Activated naive CD8-positive, alpha-beta T cell treated with anti-CD3 and anti-CD28 coated beads for 36 hours (primary cell): ENCODE measurements around the gene CAPZB. TPM values are rescaled to one million over a fixed set of nuclear protein-coding genes. Genes with fewer than 3 reads are reported as not detected.
A peak's percentile ranks its signal among the peaks of the same experiment; 100 is the strongest.
"Not testable (repeated sequence)": the region's sequence is repeated elsewhere in the genome, so short reads cannot be mapped to it uniquely, and the experiment has no call there.

Experiments used
- DNase-seq: peaks from one replicate; pipeline ENCODE4 v3.0.0; 2021
- H3K27ac Mint-ChIP-seq: one replicate; pipeline ENCODE4 v1.8.0; 2022; ENCODE audit warnings: mild to moderate bottlenecking, moderate library complexity, mixed read lengths
- H3K27me3 Mint-ChIP-seq: one replicate; pipeline ENCODE4 v1.8.0; 2022; ENCODE audit warnings: mild to moderate bottlenecking, mixed read lengths
- H3K36me3 Mint-ChIP-seq: one replicate; pipeline ENCODE4 v1.8.0; 2021; ENCODE audit warnings: mild to moderate bottlenecking, mixed read lengths
- H3K4me1 Mint-ChIP-seq: one replicate; pipeline ENCODE4 v1.8.0; 2021; ENCODE audit warnings: mixed read lengths
- H3K4me3 Mint-ChIP-seq: one replicate; pipeline ENCODE4 v1.8.0; 2022; ENCODE audit warnings: mild to moderate bottlenecking, moderate library complexity, mixed read lengths
- H3K9me3 Mint-ChIP-seq: one replicate; pipeline ENCODE4 v1.8.0; 2022; ENCODE audit warnings: mixed read lengths
- total RNA-seq, 2 experiments: library from RNA; stranded (reverse); gene quantifications; one replicate each; pipeline ENCODE4 v1.2.3, GENCODE V29; 2021

The CAPZB gene
- total RNA-seq, 2 experiments from 2014 or later = 324 to 332 TPM

DNA sequence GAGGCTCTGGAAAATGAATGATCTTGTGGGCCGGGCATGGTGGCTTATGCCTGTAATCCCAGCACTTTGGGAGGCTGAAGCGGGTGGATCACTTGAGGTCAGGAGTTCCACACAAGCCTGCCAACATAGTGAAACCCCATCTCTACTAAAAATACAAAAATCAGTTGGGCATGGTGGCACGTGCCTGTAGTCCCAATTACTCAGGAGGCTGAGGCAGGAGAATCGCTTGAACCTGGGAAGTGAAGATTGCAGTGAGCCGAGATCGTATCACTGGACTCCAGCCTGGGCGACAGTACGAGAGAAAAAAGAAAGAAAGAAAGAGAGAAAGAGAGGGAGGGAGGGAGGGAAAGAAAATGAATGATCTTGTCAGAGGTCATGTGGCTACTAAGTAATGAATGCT lies 24.3 kb upstream of the CAPZB start:
- H3K36me3 Mint-ChIP-seq, H3K4me3 Mint-ChIP-seq, H3K9me3 Mint-ChIP-seq, DNase-seq, H3K27me3 Mint-ChIP-seq: not testable (repeated sequence)
- H3K27ac Mint-ChIP-seq = peak overlapping the region; percentile 47
- H3K4me1 Mint-ChIP-seq = peaks cover 33% of the 10 kb centered on the region

DNA sequence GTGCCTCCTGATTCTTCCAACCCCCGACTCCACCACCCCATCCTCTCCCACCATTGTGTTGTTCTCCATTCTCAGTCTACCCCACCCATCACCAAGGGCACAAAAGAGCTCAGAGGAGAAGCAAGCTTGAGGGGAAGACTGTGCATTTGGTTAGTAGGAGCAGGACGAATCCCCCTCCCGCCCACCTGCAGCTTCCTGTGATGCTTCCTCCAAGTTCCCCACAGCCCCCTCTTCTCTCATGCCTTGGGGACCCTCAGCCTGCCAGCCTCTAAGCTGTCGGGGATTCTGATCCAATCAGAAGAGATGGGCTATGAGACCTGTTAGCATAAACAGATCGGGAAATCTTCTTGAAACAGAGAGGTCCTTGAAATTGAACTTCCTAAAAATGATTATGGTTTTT lies 22.2 kb upstream of the CAPZB start:
- no peaks in the 10 kb centered on the region for H3K36me3 Mint-ChIP-seq
- no peaks in the 10 kb centered on the region for H3K27me3 Mint-ChIP-seq
- no peak overlapping the region for H3K27ac Mint-ChIP-seq
- no peak overlapping the region for H3K4me3 Mint-ChIP-seq
- peaks cover 36% of the 10 kb centered on the region for H3K4me1 Mint-ChIP-seq
- no peak for DNase-seq
- no peaks in the 10 kb centered on the region for H3K9me3 Mint-ChIP-seq

DNA sequence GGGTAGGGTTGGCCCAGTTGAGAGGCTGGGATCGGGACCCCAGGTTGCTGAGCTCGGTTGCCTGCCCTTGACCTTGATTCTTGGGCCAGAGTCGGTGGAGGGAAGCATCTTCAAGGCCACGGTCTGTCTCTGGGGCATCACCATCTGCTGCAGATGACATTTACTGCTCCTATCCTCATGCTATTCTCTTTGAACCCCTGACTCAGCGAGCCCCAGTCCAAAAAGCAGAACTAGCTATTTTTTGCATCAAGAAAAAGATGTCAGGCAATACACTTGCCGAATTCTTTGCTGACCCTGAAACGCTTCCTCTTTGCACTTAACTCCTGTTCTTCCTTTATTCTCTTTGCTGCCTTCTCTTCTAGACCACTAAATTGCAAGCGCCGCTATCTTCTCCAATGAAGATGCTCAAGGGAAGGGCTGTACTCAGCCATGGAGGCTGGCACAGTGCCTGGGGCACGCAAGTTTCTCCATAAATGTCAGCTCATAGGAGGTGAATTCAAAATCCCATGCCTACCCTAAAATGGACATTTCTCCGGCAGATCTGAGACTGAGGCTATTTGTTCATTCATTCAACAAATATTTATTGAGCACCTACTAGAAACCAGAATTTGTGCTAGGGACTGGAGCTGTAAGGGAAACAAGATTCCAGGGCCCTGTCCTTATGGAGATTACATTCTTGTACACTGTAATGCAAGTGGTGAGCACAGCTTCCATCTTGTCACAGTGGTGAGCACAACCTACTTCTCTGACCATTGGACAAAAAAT lies 20.5 kb upstream of the CAPZB start:
- H3K9me3 Mint-ChIP-seq = no peaks in the 10 kb centered on the region
- no peak overlapping the region for H3K4me3 Mint-ChIP-seq
- no peaks in the 10 kb centered on the region for H3K27me3 Mint-ChIP-seq
- peaks cover 38% of the 10 kb centered on the region for H3K4me1 Mint-ChIP-seq
- peak overlapping the region; percentile 27 for H3K27ac Mint-ChIP-seq
- DNase-seq = no peak
- no peaks in the 10 kb centered on the region for H3K36me3 Mint-ChIP-seq

DNA sequence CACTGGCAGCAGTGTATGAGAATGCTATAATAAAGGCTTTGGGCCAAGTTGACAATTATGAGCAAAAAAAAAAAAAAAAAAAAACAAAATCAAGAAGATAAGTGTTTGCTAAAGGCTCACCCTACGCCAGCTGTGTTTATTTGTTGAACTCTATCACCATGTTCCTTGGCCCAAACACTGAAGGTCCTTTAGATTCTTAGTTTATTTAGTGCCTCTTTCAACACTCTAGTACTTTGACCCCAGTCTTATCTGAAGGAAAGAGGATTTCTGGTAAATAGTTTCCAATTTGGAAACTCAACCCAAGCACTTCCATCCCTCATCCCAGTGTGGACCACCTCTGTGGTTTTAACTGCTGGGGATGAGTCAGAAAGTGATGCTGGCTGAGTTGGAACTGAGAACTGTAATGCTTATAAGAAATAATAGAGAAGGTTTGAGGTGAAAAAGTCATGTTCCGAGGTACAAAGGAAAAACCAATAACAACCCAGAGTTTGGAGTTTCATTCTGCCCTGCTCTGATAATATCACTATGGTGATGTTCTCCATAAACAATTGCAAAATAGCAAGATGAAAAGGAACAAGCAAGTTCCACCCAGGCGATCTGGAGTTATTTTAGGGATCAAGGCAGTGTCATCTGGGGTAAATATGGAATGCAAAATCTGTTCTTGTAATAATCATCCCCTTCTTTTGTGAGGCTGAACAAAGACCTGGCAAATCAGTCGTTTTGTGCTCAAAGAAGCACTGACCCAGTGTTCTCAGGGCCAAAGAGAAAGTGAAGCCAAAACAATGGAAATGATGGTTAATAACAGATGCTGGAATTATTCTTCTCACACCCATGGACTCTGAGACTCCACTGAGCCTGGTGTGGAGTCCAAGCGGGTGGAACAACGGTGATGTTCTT lies 19.7 kb upstream of the CAPZB start:
- Mint-ChIP-seq H3K27ac (no peak overlapping the region), H3K9me3 (no peaks in the 10 kb centered on the region)

DNA sequence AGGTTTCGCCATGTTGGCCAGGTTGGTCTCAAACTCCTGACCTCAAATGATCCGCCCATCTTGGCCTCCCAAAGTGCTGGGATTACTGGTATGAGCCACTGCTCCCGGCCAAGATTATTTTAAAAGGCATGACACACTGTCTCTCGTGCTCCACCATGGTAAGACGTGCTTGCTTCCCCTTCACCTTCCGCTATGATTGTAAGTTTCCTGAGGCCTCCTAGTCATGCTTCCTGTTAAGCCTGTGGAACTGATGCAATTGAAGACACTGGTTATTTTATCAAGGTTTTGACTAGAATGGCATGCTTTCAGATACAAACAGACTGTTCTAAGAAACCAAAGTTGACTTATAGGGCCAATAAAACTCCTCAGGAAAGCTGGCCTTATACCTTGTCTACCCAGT lies 16.9 kb upstream of the CAPZB start:
- DNase-seq, H3K36me3 Mint-ChIP-seq, H3K9me3 Mint-ChIP-seq, H3K4me3 Mint-ChIP-seq, H3K27me3 Mint-ChIP-seq, H3K27ac Mint-ChIP-seq: not testable (repeated sequence)
- peaks cover 22% of the 10 kb centered on the region for H3K4me1 Mint-ChIP-seq

More for the DNA sequence above, 19.7 kb upstream of the CAPZB start:
- Mint-ChIP-seq H3K4me1 (peaks cover 38% of the 10 kb centered on the region), H3K4me3 (no peak overlapping the region), H3K36me3 (no peaks in the 10 kb centered on the region), H3K27me3 (no peaks in the 10 kb centered on the region)
- DNase-seq = no peak

DNA sequence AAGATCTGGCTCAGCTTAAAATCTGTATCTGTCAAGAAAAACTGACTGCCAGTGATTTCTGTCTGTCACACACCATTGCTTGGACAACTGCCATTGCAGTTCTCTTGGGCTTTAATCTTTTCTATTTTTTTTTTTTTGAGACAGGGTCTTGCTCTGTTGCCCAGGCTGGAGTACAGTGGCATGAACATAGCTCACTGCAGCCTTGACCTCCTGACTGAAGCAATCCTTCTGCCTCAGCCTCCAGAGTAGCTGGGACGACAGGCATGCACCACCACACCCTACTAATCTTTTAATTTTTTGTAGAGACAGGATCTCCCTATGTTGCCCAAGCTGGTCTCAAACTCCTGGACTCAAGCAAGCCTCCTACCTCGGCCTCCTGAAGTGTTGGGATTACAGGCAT lies 14.5 kb upstream of the CAPZB start:
- H3K27me3 Mint-ChIP-seq, H3K4me3 Mint-ChIP-seq, H3K36me3 Mint-ChIP-seq, H3K27ac Mint-ChIP-seq, H3K9me3 Mint-ChIP-seq, DNase-seq: not testable (repeated sequence)
- H3K4me1 Mint-ChIP-seq = peaks cover 25% of the 10 kb centered on the region

DNA sequence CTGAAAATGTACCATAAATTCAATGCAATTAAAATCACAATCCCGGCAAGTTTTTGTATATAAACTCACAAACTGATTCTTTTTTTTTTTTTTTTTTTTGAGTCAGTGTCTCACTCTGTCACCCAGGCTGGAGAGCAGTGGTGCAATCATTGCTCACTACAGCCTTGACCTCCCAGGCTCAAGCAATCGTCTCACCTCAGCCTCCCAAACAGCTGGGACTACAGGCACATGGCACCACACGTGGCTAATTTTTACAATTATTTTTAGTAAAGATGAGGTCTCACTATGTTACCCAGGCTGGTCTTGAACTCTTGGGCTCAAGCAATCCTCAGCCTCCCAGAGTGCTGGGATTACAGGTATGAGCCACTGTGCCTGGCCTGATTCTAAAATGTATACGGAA lies 12.1 kb upstream of the CAPZB start:
- H3K27me3 Mint-ChIP-seq, H3K36me3 Mint-ChIP-seq, H3K9me3 Mint-ChIP-seq, H3K27ac Mint-ChIP-seq, H3K4me3 Mint-ChIP-seq, DNase-seq: not testable (repeated sequence)
- peaks cover 19% of the 10 kb centered on the region for H3K4me1 Mint-ChIP-seq

DNA sequence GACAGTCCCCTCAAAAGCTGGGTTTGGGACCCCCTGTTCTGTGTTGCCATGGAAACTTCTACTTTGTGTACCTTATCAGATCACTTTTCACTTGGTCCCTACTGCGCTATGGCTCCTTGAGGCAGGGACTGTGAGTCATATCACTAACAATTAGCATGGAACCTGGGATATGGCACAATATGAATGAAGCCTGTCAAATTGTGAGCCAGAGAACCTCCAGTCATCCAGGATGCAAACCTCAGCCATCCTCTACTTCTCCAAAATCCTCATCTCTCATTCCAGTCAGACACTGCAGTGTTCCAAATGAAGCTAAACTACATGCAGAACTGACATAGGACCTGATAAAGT lies 11.2 kb upstream of the CAPZB start:
- peak overlapping the region; percentile 50 for H3K27ac Mint-ChIP-seq
- H3K4me3 Mint-ChIP-seq = no peak overlapping the region
- H3K4me1 Mint-ChIP-seq = peaks cover 19% of the 10 kb centered on the region
- no peak for DNase-seq
- no peaks in the 10 kb centered on the region for H3K27me3 Mint-ChIP-seq
- no peaks in the 10 kb centered on the region for H3K9me3 Mint-ChIP-seq
- no peaks in the 10 kb centered on the region for H3K36me3 Mint-ChIP-seq

DNA sequence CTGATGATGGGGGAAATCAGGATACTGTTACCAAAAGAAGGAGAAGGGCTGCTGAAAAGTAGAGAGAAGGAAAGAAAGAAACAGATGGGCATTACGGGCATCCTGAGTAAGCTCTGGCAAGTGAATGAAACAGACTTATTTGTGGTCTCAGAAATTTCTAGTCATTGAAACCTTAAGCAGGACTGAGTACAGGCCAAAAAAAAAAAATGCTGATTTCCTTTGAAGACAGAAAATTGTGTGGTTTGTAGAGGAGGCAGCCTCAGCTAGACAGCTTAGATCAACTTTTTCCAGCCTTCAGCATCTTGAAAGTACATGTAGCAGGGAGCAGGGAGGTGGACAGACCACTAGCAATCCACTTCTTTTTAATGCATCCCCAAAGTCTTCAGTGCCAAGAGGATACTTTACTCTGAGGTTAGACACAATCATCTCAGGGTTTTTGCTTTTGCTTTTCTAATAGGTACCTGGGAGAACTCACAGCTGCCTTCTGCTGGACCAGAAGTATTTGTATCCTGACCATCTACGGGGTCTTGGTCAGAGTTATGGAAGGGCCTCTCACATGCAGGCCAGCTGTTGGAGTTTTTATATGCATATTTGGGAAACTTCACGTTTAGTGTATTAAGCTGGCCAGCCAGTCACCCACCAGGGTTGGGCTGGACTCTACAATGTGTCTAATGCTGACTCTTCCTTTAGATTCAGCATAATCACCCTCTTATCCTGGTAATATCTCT lies 10.6 kb upstream of the CAPZB start:
- Mint-ChIP-seq H3K27me3 (no peaks in the 10 kb centered on the region), H3K36me3 (no peaks in the 10 kb centered on the region), H3K27ac (peak overlapping the region; percentile 64), H3K4me1 (peaks cover 20% of the 10 kb centered on the region), H3K4me3 (no peak overlapping the region), H3K9me3 (no peaks in the 10 kb centered on the region)
- DNase-seq = no peak

DNA sequence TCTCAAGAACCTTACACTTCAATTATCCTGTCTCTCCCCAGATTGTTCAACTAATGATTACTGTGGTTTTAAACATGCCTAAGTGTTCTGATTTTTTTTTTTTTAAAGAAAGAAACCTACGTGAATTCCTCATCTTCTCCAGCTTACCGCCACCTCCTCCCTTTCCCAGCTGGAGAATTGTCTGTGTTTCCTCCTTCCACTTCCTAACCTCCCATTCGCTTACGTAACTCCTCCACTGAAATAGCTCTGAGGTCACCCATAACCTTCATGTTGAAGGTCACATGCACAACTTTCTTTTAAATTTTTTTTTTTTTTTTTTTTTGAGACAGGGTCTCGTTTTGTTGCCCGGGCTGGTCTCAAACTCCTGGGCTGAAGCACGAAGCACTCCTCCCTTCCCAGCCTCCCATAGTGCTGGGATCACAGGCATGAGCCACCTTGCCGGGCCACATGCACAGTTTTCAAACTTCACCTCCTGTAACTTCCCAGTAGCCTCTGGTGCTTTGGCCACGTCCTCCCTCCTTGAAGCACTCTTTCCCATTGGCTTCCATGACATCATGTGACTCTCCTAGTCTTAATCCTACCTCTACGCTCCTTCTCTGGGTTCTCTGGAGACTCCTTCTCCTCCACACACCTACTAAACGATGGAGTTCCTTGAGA lies 9.8 kb upstream of the CAPZB start:
- Mint-ChIP-seq H3K4me1 (peaks cover 20% of the 10 kb centered on the region), H3K9me3 (no peaks in the 10 kb centered on the region), H3K36me3 (no peaks in the 10 kb centered on the region), H3K27ac (peak overlapping the region; percentile 64), H3K27me3 (no peaks in the 10 kb centered on the region), H3K4me3 (no peak overlapping the region)
- DNase-seq = no peak

DNA sequence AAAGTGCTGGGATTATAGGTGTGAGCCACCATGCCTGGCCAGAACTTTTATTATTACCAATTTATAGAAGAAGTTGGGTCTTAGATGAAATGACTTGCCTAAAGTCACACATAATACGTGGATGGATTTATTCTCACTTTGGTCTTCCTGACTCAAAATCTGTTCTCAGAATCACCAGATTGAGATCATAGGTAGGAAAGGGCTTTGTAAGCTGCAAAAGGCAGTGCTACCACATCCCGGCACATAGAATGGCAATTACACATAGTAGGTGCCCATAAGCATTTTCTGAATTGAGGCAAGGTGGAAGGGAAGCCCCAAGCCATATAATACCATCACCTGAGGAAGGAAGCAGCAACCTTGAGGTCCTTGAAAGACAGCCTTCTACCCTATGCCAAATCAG lies 8.2 kb upstream of the CAPZB start:
- Mint-ChIP-seq H3K4me3 (no peak overlapping the region), H3K4me1 (peaks cover 23% of the 10 kb centered on the region), H3K36me3 (no peaks in the 10 kb centered on the region), H3K27ac (no peak overlapping the region), H3K27me3 (no peaks in the 10 kb centered on the region), H3K9me3 (no peaks in the 10 kb centered on the region)
- DNase-seq = no peak

DNA sequence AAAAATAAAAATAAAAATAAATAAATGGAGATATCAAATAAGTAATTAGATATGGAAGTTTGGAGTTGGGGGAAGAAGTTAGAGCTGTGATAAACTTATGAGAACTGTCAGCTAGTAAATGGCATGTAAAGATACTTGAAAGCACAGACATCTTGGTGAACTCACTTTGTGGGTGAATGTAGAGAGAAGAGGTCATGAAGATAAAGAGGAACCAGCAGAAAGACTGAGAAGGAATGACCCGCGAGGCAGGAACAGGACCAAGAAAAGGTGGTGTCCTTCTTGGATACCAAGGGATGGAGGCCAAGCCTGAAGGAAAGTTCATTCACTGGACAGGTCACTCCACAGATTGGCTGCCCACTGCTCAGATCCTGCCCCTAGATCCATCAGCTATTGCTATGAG lies 4.7 kb upstream of the CAPZB start:
- Mint-ChIP-seq H3K36me3 (no peaks in the 10 kb centered on the region), H3K4me1 (peaks cover 29% of the 10 kb centered on the region), H3K27ac (no peak overlapping the region), H3K4me3 (no peak overlapping the region), H3K27me3 (no peaks in the 10 kb centered on the region), H3K9me3 (no peaks in the 10 kb centered on the region)
- no peak for DNase-seq

DNA sequence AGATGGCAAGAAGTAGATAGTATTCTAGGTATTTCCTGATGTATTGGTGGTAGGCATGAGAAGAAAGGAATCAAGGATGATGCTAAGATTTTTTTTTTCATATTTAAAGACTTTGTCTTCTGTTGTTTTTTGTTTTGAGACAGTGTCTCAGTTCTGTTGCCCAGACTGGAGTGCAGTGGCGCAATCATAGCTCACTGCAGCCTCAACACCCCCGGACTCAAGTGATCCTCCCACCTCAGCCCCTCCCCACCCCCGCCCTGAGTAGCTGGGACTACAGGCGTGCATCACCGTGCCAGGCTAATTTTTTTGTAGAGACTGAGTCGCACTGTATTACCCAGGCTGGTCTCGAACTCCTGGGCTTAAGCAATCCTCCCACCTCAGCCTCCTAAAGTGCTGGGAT lies 2.8 kb upstream of the CAPZB start:
- no peaks in the 10 kb centered on the region for H3K27me3 Mint-ChIP-seq
- H3K27ac Mint-ChIP-seq = peak overlapping the region; percentile 62
- no peak overlapping the region for H3K4me3 Mint-ChIP-seq
- peaks cover 35% of the 10 kb centered on the region for H3K4me1 Mint-ChIP-seq
- peaks cover 12% of the 10 kb centered on the region for H3K36me3 Mint-ChIP-seq
- no peaks in the 10 kb centered on the region for H3K9me3 Mint-ChIP-seq
- DNase-seq = no peak

DNA sequence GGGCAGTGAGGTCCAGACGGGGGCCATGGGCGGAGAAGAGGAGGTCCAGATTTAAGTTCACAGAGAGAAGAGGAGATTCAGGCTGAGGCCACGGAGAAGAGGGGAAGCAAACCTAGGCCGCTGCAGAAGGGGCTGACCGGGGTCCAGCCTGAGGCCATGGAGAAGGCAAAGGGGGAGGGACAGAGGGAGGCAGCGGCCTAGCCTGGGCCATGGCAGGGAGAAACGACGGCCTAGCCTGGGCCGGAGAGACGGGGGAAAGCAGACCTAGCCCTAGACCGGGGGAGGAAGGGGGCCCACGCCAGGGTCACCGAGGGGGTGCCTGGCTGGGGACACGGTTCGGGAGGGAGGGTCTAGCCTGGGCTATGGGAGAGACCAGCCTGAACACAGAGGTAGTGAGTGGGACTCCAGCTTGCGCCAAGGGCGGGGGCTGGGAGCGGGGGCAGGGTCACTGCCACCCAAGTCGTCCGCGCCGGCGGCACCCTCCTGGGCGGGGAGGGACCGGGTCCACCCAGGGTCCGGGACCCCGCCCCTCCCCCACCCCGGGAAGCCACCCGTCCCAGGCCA lies 459 bp downstream of the CAPZB start:
- Mint-ChIP-seq H3K36me3 (peaks cover 17% of the 10 kb centered on the region), H3K9me3 (no peaks in the 10 kb centered on the region), H3K4me1 (peaks cover 63% of the 10 kb centered on the region), H3K4me3 (peak overlapping the region; percentile 97), H3K27me3 (no peaks in the 10 kb centered on the region), H3K27ac (peak overlapping the region; percentile 94)
- no peak for DNase-seq
